CD14-positive monocyte (primary cell): Measurements from ENCODE around the gene MBD5. TPM values are rescaled to one million over a fixed set of nuclear protein-coding genes. Genes with fewer than 3 reads are reported as not detected.

Experiments used
- DNase-seq, 3 donors: peaks; one replicate each; pipeline ENCODE4 v3.0.0-alpha.2; 2011 to 2022
- H2AFZ ChIP-seq: 2 replicates; pipeline ENCODE4 v1.6.0; 2012; ENCODE audit warnings: mild to moderate bottlenecking, low read depth, low read length, inconsistent platforms; ENCODE audit not compliant: insufficient read depth, poor library complexity, severe bottlenecking
- H3K27ac ChIP-seq, 2 donors: 1 replicate in 1 of 2; 2 replicates in 1 of 2; pipeline ENCODE4 v1.5.1; 2012 to 2013; ENCODE audit warnings: low read length in 2 of 2, control low read depth in 1 of 2, inconsistent platforms in 1 of 2, low read depth in 1 of 2, mild to moderate bottlenecking in 1 of 2
- H3K27me3 ChIP-seq, 2 donors: one replicate each; pipeline versions ENCODE4 v1.6.0 to v1.6.1; 2011 to 2013; ENCODE audit warnings: low read length in 2 of 2; ENCODE audit not compliant: control insufficient read depth in 2 of 2, insufficient read depth in 2 of 2
- H3K36me3 ChIP-seq, 2 donors: replicated peaks in 1 of 2; 1 replicate in 1 of 2; 2 replicates in 1 of 2; pipeline versions ENCODE4 v1.5.1 to v1.6.1; 2012 to 2013; ENCODE audit warnings: low read length in 2 of 2, control low read depth in 1 of 2, inconsistent platforms in 1 of 2, mild to moderate bottlenecking in 1 of 2; ENCODE audit not compliant: insufficient read depth in 2 of 2, control insufficient read depth in 1 of 2
- H3K4me1 ChIP-seq, 2 donors: 1 replicate in 1 of 2; 2 replicates in 1 of 2; pipeline versions ENCODE4 v1.5.1 to v1.6.1; 2012 to 2013; ENCODE audit warnings: low read length in 2 of 2, control low read depth in 1 of 2, inconsistent platforms in 1 of 2, mild to moderate bottlenecking in 1 of 2, moderate library complexity in 1 of 2; ENCODE audit not compliant: insufficient read depth in 2 of 2, control insufficient read depth in 1 of 2
- H3K4me2 ChIP-seq: replicated peaks from 2 replicates; pipeline ENCODE3; 2012; ENCODE audit warnings: low read length, moderate library complexity, mild to moderate bottlenecking; ENCODE audit not compliant: poor library complexity, severe bottlenecking; ENCODE audit errors: extremely low read depth
- H3K4me3 ChIP-seq, 3 experiments: fragments of 200-600 bp in 1 of 3; sonication (generic) in 1 of 3; replicated peaks in 1 of 3; 1 replicate in 2 of 3; 2 replicates in 1 of 3; pipeline ENCODE4 v1.5.1; 2011 to 2013; ENCODE audit warnings: low read length in 3 of 3, mild to moderate bottlenecking in 3 of 3, control low read depth in 2 of 3, low read depth in 2 of 3, inconsistent platforms in 1 of 3, moderate library complexity in 1 of 3
- H3K79me2 ChIP-seq: 2 replicates; pipeline ENCODE4 v1.6.0; 2012; ENCODE audit warnings: mild to moderate bottlenecking, control low read depth, inconsistent platforms, low read length, moderate library complexity; ENCODE audit not compliant: insufficient read depth
- H3K9ac ChIP-seq: 2 replicates; pipeline ENCODE4 v1.6.0; 2017; ENCODE audit warnings: low read length, mild to moderate bottlenecking; ENCODE audit not compliant: insufficient read depth, poor library complexity, severe bottlenecking
- H3K9me3 ChIP-seq, 2 donors: replicated peaks in 1 of 2; 1 replicate in 1 of 2; 2 replicates in 1 of 2; pipeline versions ENCODE4 v1.5.1 to v1.6.1; 2012 to 2013; ENCODE audit warnings: low read length in 2 of 2, control low read depth in 1 of 2; ENCODE audit not compliant: control insufficient read depth in 1 of 2, insufficient read depth in 1 of 2
- H4K20me1 ChIP-seq: 2 replicates; pipeline ENCODE4 v1.6.0; 2012; ENCODE audit warnings: mild to moderate bottlenecking, low read length, control low read depth, moderate library complexity; ENCODE audit not compliant: insufficient read depth
- H3K27ac Mint-ChIP-seq, 7 donors: one replicate each; pipeline ENCODE4 v1.8.0; 2020; ENCODE audit warnings: mild to moderate bottlenecking in 7 of 7, mixed read lengths in 7 of 7, moderate library complexity in 6 of 7, inconsistent platforms in 2 of 7
- H3K27me3 Mint-ChIP-seq, 3 donors: one replicate each; pipeline ENCODE4 v1.8.0; 2021 to 2022; ENCODE audit warnings: low read depth in 3 of 3, mild to moderate bottlenecking in 3 of 3, mixed read lengths in 3 of 3, moderate library complexity in 3 of 3, inconsistent platforms in 1 of 3
- H3K36me3 Mint-ChIP-seq, 2 donors: one replicate each; pipeline ENCODE4 v1.8.0; 2020; ENCODE audit warnings: mixed read lengths in 2 of 2, inconsistent platforms in 1 of 2, mild to moderate bottlenecking in 1 of 2
- H3K4me1 Mint-ChIP-seq: one replicate; pipeline ENCODE4 v1.8.0; 2020; ENCODE audit warnings: mild to moderate bottlenecking, mixed read lengths
- H3K4me3 Mint-ChIP-seq, 2 donors: one replicate each; pipeline ENCODE4 v1.8.0; 2020; ENCODE audit warnings: mild to moderate bottlenecking in 2 of 2, mixed read lengths in 2 of 2, moderate library complexity in 1 of 2
- H3K9me3 Mint-ChIP-seq, 7 donors: one replicate each; pipeline ENCODE4 v1.8.0; 2020 to 2022; ENCODE audit warnings: mixed read lengths in 7 of 7, mild to moderate bottlenecking in 6 of 7, moderate library complexity in 6 of 7, inconsistent platforms in 2 of 7
- WGBS: methylation state at CpG from one replicate; pipeline ENCODE4 v1.1.5; 2013; ENCODE audit warnings: missing lambda C conversion rate; ENCODE audit not compliant: insufficient coverage; 5-methylcytosine and 5-hydroxymethylcytosine counted together
- intact Hi-C, 2 donors: fragments of 100-400 bp; cut with micrococcal nuclease; formaldehyde crosslinking; loops; one replicate each; pipeline versions ENCODE4 v1.15.0 to v1.15.1; 2023
- polyA plus RNA-seq, 3 donors: library from polyadenylated mRNA; depleted of rRNA in 1 of 3; unstranded in 2 of 3; stranded (reverse) in 1 of 3; fragments of 300-500 nt in 2 of 3; fragments of >200 nt in 1 of 3; fragmentation: Illumina TruSeq in 2 of 3; gene quantifications; 1 replicate in 2 of 3; 2 replicates in 1 of 3; pipeline ENCODE4 v1.2.3, GENCODE V29; 2012 to 2021
- TF ChIP-seq, protein P1 (sequence below): fragments of 200-600 bp; IDR thresholded peaks from one replicate; pipeline ENCODE4 v1.8.0; 2022; ENCODE audit warnings: antibody characterized with exemption, mild to moderate bottlenecking

MBD5 gene
- polyA plus RNA-seq, 3 donors = 2.3 to 5.7 (median 3.5) TPM

DNA sequence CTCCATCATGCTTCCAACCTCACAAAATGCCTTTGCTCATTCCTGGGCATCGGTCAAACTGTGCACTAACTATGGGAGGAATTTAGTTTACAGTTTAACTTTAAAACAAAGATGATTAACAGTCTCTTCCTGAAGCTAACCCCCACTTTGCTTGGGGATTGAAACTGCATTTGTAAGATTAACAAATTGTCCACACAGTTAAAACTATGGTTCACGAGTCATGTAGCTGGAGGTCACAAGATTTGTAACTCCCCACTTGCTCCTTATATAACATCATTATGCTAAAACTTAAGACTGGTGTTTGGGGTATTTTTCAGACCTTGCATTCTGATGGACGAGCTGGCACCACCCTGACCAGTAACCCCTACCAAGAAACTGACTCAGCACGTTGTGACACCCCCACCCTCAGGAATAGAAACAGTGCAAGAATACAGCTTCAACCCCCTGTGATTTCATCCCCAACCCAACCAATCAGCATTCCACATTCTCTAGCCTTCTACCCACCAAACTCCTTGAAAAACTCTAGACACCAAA is 252.3 kb downstream of the MBD5 start:
- Histone ChIP-seq H3K27ac (no peak overlapping the region), H3K27me3 (no peaks in the 10 kb centered on the region), H3K36me3 (no peaks in the 10 kb centered on the region), H2AFZ (no peak overlapping the region), H3K4me2 (no peak overlapping the region), H3K9ac (no peak overlapping the region), H3K4me1 (no peaks in the 10 kb centered on the region), H3K9me3 (no peaks in the 10 kb centered on the region), H4K20me1 (no peaks in the 10 kb centered on the region), H3K79me2 (no peaks in the 10 kb centered on the region), H3K4me3 (no peak overlapping the region)
- WGBS = 90% methylated on average over 2 of the region's 4 CpGs
- TF ChIP-seq, protein P1, sequence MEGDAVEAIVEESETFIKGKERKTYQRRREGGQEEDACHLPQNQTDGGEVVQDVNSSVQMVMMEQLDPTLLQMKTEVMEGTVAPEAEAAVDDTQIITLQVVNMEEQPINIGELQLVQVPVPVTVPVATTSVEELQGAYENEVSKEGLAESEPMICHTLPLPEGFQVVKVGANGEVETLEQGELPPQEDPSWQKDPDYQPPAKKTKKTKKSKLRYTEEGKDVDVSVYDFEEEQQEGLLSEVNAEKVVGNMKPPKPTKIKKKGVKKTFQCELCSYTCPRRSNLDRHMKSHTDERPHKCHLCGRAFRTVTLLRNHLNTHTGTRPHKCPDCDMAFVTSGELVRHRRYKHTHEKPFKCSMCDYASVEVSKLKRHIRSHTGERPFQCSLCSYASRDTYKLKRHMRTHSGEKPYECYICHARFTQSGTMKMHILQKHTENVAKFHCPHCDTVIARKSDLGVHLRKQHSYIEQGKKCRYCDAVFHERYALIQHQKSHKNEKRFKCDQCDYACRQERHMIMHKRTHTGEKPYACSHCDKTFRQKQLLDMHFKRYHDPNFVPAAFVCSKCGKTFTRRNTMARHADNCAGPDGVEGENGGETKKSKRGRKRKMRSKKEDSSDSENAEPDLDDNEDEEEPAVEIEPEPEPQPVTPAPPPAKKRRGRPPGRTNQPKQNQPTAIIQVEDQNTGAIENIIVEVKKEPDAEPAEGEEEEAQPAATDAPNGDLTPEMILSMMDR = no peak
- Mint-ChIP-seq H3K4me3 (no peak overlapping the region), H3K9me3 (peaks cover 0 to 6% (median 2%) of the 10 kb centered on the region in 7 donors), H3K27me3 (no peaks in the 10 kb centered on the region), H3K36me3 (peaks cover 12 to 16% of the 10 kb centered on the region in 2 donors), H3K4me1 (no peaks in the 10 kb centered on the region), H3K27ac (no peak overlapping the region)
- intact Hi-C loops = no loop called here
- no peak for DNase-seq

DNA sequence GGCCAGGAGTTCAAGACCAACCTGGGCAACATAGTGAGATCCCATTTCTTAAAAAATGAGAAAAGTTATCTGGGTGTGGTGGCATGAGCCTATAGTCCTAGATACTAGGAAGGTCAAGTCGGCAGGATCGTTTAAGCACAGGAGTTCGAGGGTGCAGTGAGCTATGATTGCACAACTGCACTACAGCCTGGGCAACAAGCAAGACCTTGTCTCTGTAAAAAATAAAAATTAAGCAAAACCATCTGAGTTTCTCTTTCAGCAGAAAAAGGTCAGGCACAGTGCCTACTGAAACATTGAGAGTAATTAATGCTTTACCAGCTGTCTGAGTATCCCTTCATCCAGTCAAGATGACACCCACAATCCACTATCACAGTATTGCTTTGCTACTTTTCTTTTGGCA is 258.3 kb downstream of the MBD5 start:
- H4K20me1 ChIP-seq = no peaks in the 10 kb centered on the region
- WGBS = 83% methylated on average over 3 of the region's 3 CpGs
- Mint-ChIP-seq H3K9me3 (peaks cover 0 to 2% (median 0%) of the 10 kb centered on the region in 7 donors), H3K4me3 (no peak overlapping the region), H3K27ac (peak overlapping the region in 1 of 7 donors; percentile 39), H3K27me3 (no peaks in the 10 kb centered on the region), H3K4me1 (no peaks in the 10 kb centered on the region), H3K36me3 (peaks cover 0 to 1% of the 10 kb centered on the region in 2 donors)
- no peaks in the 10 kb centered on the region for H3K9me3 ChIP-seq
- no peaks in the 10 kb centered on the region for H3K4me1 ChIP-seq
- no peak for DNase-seq
- TF ChIP-seq, protein P1 = no peak
- H2AFZ ChIP-seq = no peak overlapping the region
- H3K4me3 ChIP-seq = no peak overlapping the region
- no peak overlapping the region for H3K27ac ChIP-seq
- H3K79me2 ChIP-seq = no peaks in the 10 kb centered on the region
- no peaks in the 10 kb centered on the region for H3K36me3 ChIP-seq
- intact Hi-C loops = no loop called here
- H3K9ac ChIP-seq = no peak overlapping the region
- H3K27me3 ChIP-seq = no peaks in the 10 kb centered on the region
- no peak overlapping the region for H3K4me2 ChIP-seq
